PC-3 (cell line): ENCODE measurements around the gene RPL13.

Experiments
- CTCF ChIP-seq: fragments of 300-600 bp; sonication (generic); conservative IDR thresholded peaks from 2 replicates; pipeline ENCODE4 v1.5.1; 2017; ENCODE audit warnings: antibody characterized with exemption, low read depth, mild to moderate bottlenecking, low read length
- EZH2phosphoT487 ChIP-seq: fragments of 300-600 bp; sonication (generic); IDR thresholded peaks from 2 replicates; pipeline ENCODE4 v1.6.1; 2018; ENCODE audit warnings: mild to moderate bottlenecking, antibody characterized with exemption, low read length, borderline replicate concordance

- TF ChIP-seq CTCF (no peak), EZH2phosphoT487 (no peak)
Measured at GRCh38 chr16:89586853-89587252, 26.4 kb downstream of the RPL13 start.
